Nephron (organoid): ENCODE results near the gene NINJ2.

Source experiments
- H3K27ac Mint-ChIP-seq, 3 experiments: 2 replicates each; pipeline ENCODE4 v1.8.0; 2020; ENCODE audit warnings: mixed read lengths in 3 of 3, mild to moderate bottlenecking in 2 of 3, moderate library complexity in 1 of 3
- H3K27me3 Mint-ChIP-seq: 2 replicates; pipeline ENCODE4 v1.8.0; 2021; ENCODE audit warnings: low read depth, mild to moderate bottlenecking, moderate library complexity, mixed read lengths
- H3K36me3 Mint-ChIP-seq: 2 replicates; pipeline ENCODE4 v1.8.0; 2020; ENCODE audit warnings: low read depth, mixed read lengths
- H3K4me1 Mint-ChIP-seq: 2 replicates; pipeline ENCODE4 v1.8.0; 2020; ENCODE audit warnings: mixed read lengths
- H3K4me3 Mint-ChIP-seq, 3 experiments: 2 replicates each; pipeline ENCODE4 v1.8.0; 2020; ENCODE audit warnings: mild to moderate bottlenecking in 3 of 3, mixed read lengths in 3 of 3, moderate library complexity in 2 of 3
- H3K9me3 Mint-ChIP-seq: 2 replicates; pipeline ENCODE4 v1.8.0; 2020; ENCODE audit warnings: mixed read lengths
- TF ChIP-seq, protein P1 (sequence below), 3 experiments: fragments of 200-600 bp; sonication (generic); IDR thresholded peaks; one replicate each; pipeline ENCODE4 v1.5.0; 2021; ENCODE audit warnings: antibody characterized with exemption in 3 of 3; ENCODE audit not compliant: unreplicated experiment in 3 of 3

The NINJ2 gene

GRCh38 chr12:554001-554285 lies 109.3 kb downstream of the NINJ2 start:
- Mint-ChIP-seq H3K27me3 (peaks cover 24% of the 10 kb centered on the region), H3K9me3 (peaks cover 2% of the 10 kb centered on the region), H3K4me1 (peaks cover 29% of the 10 kb centered on the region), H3K27ac (no peak overlapping the region), H3K36me3 (peaks cover 7% of the 10 kb centered on the region), H3K4me3 (no peak overlapping the region)
- TF ChIP-seq, protein P1, sequence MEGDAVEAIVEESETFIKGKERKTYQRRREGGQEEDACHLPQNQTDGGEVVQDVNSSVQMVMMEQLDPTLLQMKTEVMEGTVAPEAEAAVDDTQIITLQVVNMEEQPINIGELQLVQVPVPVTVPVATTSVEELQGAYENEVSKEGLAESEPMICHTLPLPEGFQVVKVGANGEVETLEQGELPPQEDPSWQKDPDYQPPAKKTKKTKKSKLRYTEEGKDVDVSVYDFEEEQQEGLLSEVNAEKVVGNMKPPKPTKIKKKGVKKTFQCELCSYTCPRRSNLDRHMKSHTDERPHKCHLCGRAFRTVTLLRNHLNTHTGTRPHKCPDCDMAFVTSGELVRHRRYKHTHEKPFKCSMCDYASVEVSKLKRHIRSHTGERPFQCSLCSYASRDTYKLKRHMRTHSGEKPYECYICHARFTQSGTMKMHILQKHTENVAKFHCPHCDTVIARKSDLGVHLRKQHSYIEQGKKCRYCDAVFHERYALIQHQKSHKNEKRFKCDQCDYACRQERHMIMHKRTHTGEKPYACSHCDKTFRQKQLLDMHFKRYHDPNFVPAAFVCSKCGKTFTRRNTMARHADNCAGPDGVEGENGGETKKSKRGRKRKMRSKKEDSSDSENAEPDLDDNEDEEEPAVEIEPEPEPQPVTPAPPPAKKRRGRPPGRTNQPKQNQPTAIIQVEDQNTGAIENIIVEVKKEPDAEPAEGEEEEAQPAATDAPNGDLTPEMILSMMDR (IDR thresholded peaks at IDR 0.05; ENCODE audit: unreplicated experiment in 3 of 3): no peak

DNA sequence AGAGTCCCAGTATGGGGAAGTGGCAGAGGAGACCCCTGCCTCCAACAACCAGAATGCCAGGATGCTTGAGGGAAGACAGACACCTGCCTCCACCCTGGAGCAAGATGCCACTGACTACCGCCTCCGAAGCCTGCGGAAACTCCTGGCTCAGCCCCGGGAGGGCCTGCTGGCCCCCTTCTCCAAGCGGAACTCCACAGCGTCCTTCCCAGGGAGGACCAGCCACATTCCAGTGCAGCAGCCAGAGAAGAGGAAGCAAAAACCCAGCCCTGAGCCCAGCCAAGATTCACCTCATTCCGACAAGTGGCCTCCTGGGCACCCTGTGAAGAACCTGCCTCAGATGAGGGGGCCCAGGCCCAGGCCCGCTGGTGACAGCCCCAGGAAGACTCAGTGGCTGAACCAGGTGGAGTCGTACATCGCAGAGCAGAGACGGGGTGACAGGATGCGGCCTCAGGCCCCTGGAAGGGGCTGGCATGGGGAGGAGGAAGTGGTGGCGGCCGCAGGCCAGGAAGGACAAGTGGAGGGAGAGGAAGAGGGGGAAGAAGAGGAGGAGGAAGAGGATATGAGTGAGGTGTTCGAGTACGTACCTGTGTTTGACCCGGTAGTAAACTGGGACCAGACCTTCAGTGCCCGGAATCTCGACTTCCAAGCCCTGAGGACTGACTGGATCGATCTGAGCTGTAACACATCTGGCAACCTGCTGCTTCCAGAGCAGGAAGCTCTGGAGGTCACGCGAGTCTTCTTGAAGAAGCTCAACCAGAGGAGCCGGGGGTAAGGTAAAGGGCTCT lies 109.8 kb downstream of the NINJ2 start:
- H3K27ac Mint-ChIP-seq: no peak overlapping the region
- H3K27me3 Mint-ChIP-seq: peaks cover 23% of the 10 kb centered on the region
- H3K9me3 Mint-ChIP-seq: peaks cover 2% of the 10 kb centered on the region
- TF ChIP-seq, protein P1 (IDR thresholded peaks at IDR 0.05; ENCODE audit: unreplicated experiment in 3 of 3): no peak
- H3K36me3 Mint-ChIP-seq: peaks cover 7% of the 10 kb centered on the region
- no peak overlapping the region for H3K4me3 Mint-ChIP-seq
- peaks cover 29% of the 10 kb centered on the region for H3K4me1 Mint-ChIP-seq

DNA sequence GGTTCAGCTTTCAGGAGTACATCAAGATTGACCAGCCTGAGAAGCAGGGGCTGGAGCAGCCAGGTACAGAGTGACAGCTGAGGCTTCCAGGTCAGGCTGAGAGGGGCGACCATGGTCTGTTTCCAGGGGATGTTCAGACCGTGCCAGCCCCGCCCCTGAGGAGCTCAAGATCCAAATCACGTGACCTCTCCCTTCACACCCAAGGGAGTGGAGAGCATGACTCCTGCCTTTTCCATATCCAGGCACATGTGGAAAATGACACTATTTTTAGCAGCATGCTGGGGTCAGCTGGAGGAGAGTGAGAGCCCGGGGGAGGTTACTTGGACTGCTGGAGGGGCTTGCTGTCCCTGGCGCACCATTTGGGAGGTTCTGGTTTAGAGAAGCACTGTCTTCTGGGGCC lies 110.8 kb downstream of the NINJ2 start:
- peaks cover 7% of the 10 kb centered on the region for H3K36me3 Mint-ChIP-seq
- peaks cover 29% of the 10 kb centered on the region for H3K4me1 Mint-ChIP-seq
- no peak overlapping the region for H3K4me3 Mint-ChIP-seq
- H3K27me3 Mint-ChIP-seq: peaks cover 16% of the 10 kb centered on the region
- no peak overlapping the region for H3K27ac Mint-ChIP-seq
- TF ChIP-seq, protein P1 (IDR thresholded peaks at IDR 0.05; ENCODE audit: unreplicated experiment in 3 of 3): no peak
- peaks cover 2% of the 10 kb centered on the region for H3K9me3 Mint-ChIP-seq

DNA sequence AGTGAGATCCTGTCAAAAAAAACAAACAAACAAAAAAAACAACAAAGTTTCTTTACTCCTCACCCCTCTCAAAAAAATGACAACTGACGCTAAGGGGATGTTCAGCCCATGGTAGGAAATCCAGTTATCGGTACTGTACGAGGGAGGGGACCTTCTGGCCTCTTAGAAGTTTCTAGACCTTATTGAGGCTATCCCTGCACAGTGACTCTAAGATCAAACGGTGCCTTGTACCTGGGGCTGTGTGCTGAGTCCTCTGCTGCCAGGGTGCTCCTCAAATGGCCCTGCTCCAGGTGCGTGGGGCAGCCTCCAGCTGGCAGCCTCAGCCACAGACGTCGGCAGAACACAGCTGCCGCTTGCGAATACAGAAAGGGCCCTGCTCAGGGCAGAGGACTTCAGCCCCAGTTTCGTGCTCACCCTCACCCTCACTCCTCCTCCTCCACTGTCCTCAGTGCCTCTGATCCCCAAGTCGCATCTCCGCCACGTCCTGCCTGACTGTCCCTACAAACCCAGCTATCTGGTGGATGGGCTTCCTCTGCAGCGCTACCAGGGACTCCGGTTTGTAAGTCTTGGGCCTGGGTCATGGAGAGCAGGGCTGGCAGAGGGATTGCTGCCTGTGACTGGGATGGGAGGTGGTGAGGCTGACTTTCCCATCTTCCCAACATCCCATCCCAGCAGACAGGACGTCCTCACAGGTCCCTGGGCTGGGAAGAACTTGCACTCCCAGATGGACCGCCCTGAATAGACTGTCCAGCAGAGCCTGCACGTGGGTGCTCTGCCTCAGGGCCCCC lies 112.6 kb downstream of the NINJ2 start:
- H3K36me3 Mint-ChIP-seq: peaks cover 7% of the 10 kb centered on the region
- H3K4me3 Mint-ChIP-seq: no peak overlapping the region
- no peak overlapping the region for H3K27ac Mint-ChIP-seq
- peaks cover 24% of the 10 kb centered on the region for H3K27me3 Mint-ChIP-seq
- peaks cover 34% of the 10 kb centered on the region for H3K4me1 Mint-ChIP-seq
- TF ChIP-seq, protein P1 (IDR thresholded peaks at IDR 0.05; ENCODE audit: unreplicated experiment in 3 of 3): no peak
- peaks cover 2% of the 10 kb centered on the region for H3K9me3 Mint-ChIP-seq

DNA sequence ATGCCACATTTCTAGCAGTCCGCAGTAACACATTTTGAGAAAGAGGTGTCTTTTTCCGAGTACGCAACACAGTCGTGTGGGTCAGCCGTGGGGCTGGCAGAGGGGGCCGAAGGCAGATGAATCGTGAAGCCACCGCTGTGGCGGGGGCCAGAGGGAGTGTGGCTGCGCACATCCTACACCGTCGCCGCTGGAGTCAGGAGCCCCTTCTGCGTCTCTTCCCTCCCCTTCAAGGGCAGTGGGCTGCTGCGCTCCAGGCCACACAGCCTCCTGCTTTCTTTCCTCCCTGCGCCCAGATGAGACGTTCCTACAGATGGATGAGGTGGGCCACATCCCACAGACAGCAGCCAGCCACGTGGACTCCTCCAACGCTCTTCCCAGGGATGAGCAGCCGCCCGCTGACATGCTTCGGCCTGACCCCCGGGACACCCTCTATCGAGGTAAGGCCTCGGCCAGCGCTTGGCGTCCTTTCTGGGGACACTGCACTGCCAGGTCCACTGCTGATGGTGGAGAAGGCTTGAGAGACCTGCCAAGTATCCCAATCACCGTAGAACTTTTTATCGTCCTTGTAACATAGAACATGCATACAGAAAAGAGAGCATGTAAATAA lies 113.7 kb downstream of the NINJ2 start:
- Mint-ChIP-seq H3K4me1 (peaks cover 37% of the 10 kb centered on the region), H3K27ac (no peak overlapping the region), H3K9me3 (no peaks in the 10 kb centered on the region), H3K36me3 (peaks cover 3% of the 10 kb centered on the region), H3K4me3 (no peak overlapping the region), H3K27me3 (peaks cover 32% of the 10 kb centered on the region)
- TF ChIP-seq, protein P1 (IDR thresholded peaks at IDR 0.05; ENCODE audit: unreplicated experiment in 3 of 3): no peak
